ENCODE data around the gene NAALADL2. TPM values are rescaled to one million over a fixed set of nuclear protein-coding genes. Genes with fewer than 3 reads are reported as not detected.

The NAALADL2 gene
- polyA plus RNA-seq, 1 donor from 2014 or later = 1.6 TPM

DNA sequence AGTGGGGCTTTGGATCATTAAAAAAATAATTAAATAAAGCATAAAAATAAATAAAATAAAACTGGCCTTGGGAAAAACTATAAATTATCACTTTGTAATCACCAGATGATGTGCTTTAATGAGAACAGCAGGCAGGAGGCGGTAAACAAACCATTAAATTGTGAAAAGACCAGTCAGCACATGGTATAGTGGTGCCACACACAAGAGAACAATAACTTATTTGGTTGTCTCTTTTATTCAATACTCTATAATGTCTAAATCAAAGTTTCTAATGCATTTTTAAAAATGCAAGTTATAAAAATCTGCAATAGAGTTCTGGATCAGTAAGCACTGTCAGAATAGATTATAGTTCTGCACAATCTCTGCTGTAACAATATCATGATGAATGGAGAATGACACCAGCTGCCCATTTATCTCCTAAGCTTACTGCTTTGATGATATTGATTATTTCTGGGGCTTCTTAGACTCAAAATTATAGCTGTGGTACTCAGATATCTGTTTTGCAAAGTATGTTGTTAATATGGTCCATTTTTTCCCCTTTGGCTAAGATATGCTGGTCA is 259.3 kb downstream of the NAALADL2 start:
- H2AFZ ChIP-seq (ENCODE audit: low read depth, low read length) = no peak overlapping the region
- no peak for TF ChIP-seq SMC3 (conservative IDR thresholded peaks at IDR 0.05; ENCODE audit: poor library complexity)
- H3K36me3 ChIP-seq (ENCODE audit: insufficient read depth, low read length) = no peaks in the 10 kb centered on the region

DNA sequence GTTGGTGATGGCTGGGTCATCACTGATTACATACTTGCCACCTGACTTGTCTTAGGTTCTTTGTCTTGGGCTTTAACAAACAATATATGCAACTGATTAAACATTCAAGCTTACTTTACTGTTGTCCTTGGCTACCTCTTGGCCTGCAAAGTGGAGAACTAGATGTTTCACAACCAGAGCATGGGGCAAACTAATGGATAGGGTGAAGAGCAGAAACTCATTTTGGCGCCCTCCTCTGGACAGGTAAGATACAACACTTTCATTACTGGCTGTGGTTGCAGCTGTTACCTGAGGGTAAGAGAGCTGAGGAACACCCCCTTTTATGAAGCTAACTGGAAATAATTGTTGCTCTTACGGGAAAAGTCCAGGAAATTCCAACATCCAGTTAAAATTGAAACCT is 262.1 kb downstream of the NAALADL2 start:
- TF ChIP-seq, protein P1, sequence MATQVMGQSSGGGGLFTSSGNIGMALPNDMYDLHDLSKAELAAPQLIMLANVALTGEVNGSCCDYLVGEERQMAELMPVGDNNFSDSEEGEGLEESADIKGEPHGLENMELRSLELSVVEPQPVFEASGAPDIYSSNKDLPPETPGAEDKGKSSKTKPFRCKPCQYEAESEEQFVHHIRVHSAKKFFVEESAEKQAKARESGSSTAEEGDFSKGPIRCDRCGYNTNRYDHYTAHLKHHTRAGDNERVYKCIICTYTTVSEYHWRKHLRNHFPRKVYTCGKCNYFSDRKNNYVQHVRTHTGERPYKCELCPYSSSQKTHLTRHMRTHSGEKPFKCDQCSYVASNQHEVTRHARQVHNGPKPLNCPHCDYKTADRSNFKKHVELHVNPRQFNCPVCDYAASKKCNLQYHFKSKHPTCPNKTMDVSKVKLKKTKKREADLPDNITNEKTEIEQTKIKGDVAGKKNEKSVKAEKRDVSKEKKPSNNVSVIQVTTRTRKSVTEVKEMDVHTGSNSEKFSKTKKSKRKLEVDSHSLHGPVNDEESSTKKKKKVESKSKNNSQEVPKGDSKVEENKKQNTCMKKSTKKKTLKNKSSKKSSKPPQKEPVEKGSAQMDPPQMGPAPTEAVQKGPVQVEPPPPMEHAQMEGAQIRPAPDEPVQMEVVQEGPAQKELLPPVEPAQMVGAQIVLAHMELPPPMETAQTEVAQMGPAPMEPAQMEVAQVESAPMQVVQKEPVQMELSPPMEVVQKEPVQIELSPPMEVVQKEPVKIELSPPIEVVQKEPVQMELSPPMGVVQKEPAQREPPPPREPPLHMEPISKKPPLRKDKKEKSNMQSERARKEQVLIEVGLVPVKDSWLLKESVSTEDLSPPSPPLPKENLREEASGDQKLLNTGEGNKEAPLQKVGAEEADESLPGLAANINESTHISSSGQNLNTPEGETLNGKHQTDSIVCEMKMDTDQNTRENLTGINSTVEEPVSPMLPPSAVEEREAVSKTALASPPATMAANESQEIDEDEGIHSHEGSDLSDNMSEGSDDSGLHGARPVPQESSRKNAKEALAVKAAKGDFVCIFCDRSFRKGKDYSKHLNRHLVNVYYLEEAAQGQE (IDR thresholded peaks at IDR 0.05; ENCODE audit: borderline replicate concordance) = no peak
- TF ChIP-seq CTCF (IDR thresholded peaks at IDR 0.05; ENCODE audit: poor library complexity, severe bottlenecking) = no peak
- no peak for TF ChIP-seq RAD21 (conservative IDR thresholded peaks at IDR 0.05)
- TF ChIP-seq MXI1 (conservative IDR thresholded peaks at IDR 0.05; ENCODE audit: poor library complexity, severe bottlenecking) = no peak
- no peak for TF ChIP-seq EP300 (conservative IDR thresholded peaks at IDR 0.05; ENCODE audit: poor library complexity, severe bottlenecking)
- TF ChIP-seq TAF1 (IDR thresholded peaks at IDR 0.05; ENCODE audit: low read depth) = no peak
- TF ChIP-seq EZH2 (IDR thresholded peaks at IDR 0.05; ENCODE audit: borderline replicate concordance, insufficient read depth, low read length, poor library complexity, severe bottlenecking) = no peak
- TF ChIP-seq SMC3 (conservative IDR thresholded peaks at IDR 0.05; ENCODE audit: poor library complexity) = no peak
- TF ChIP-seq POLR2AphosphoS5 (IDR thresholded peaks at IDR 0.05) = no peak
- Histone ChIP-seq H3F3A (ENCODE audit: insufficient read depth, low read length, poor library complexity, severe bottlenecking) (no peaks in the 10 kb centered on the region), H3K9me2 (ENCODE audit: insufficient read depth, low read length) (no peaks in the 10 kb centered on the region), H3K36me3 (ENCODE audit: insufficient read depth, low read length) (no peaks in the 10 kb centered on the region), H3K4me3 (ENCODE audit: low read length) (no peak overlapping the region), H3K9ac (ENCODE audit: low read length) (no peak overlapping the region), H3K27me3 (ENCODE audit: insufficient read depth, low read depth, low read length) (no peaks in the 10 kb centered on the region), H3K4me2 (ENCODE audit: low read length) (no peak overlapping the region), H2AFZ (ENCODE audit: low read depth, low read length) (no peak overlapping the region), H3K27ac (ENCODE audit: low read length) (no peak overlapping the region), H3K9me3 (ENCODE audit: low read length) (no peaks in the 10 kb centered on the region), H4K20me1 (ENCODE audit: insufficient read depth) (no peaks in the 10 kb centered on the region), H3K79me2 (replicated peaks; ENCODE audit: insufficient read depth, low read length) (no peaks in the 10 kb centered on the region)

More for the DNA sequence above, 259.3 kb downstream of the NAALADL2 start:
- H3K27ac ChIP-seq (ENCODE audit: low read length) = no peak overlapping the region
- no peak overlapping the region for H3K4me3 ChIP-seq (ENCODE audit: low read length)
- no peaks in the 10 kb centered on the region for H3F3A ChIP-seq (ENCODE audit: insufficient read depth, low read length, poor library complexity, severe bottlenecking)
- no peaks in the 10 kb centered on the region for H3K79me2 ChIP-seq (replicated peaks; ENCODE audit: insufficient read depth, low read length)
- H3K9ac ChIP-seq (ENCODE audit: low read length) = no peak overlapping the region
- H3K9me3 ChIP-seq (ENCODE audit: low read length) = no peaks in the 10 kb centered on the region
- no peaks in the 10 kb centered on the region for H4K20me1 ChIP-seq (ENCODE audit: insufficient read depth)
- H3K4me2 ChIP-seq (ENCODE audit: low read length) = no peak overlapping the region
- H3K27me3 ChIP-seq (ENCODE audit: insufficient read depth, low read depth, low read length) = no peaks in the 10 kb centered on the region
- H3K9me2 ChIP-seq (ENCODE audit: insufficient read depth, low read length) = no peaks in the 10 kb centered on the region
